ENCODE data around the gene PLS3. TPM values are rescaled to one million over a fixed set of nuclear protein-coding genes. Genes with fewer than 3 reads are reported as not detected.

Gene PLS3
- total and polyA plus RNA-seq, 2 donors (not counting 3 experiments of a cell fraction or from before 2014, with no cell fraction given) = 120 to 329 TPM

DNA sequence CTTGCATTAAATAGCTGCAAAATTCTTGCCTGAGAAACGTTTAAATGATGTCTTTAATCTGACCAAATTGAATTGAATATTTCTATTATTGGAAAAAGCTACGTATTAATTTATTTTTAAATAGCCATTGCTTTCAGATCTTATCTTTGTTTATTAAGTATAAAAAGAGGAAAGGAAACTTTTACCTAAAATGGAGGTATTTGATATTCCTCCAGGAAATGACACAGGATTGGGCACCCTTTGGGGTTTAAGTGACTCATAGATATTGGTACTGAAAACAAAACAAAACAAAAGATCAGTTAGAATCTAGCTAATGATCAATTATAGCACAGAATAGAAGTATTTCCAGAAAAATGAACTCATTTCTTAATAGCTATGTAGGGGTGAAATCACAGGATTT lies 34.1 kb downstream of the PLS3 start:
- CTCF ChIA-PET = interaction anchor here (1.1 to 2.1 kb wide), 3 partner anchors 14 to 265 kb away, joined by 3 to 6 read pairs (median 3); no protein-coding TSS in a partner anchor
- DNase-seq (ENCODE audit: low read depth, low spot score) = peak; percentile 71
- POLR2A ChIA-PET = interaction anchor here (0.8 to 1.2 kb wide), 2 partner anchors 33 to 159 kb away, joined by 4 to 8 read pairs; no protein-coding TSS in a partner anchor
- H3K79me2 ChIP-seq (ENCODE audit: control insufficient read depth, insufficient read depth, low read length) = peaks cover 80% of the 10 kb centered on the region
- intact Hi-C loops (cut with micrococcal nuclease) = loop anchor here (1.0 kb wide), 2 partner anchors 250 to 265 kb away; no protein-coding TSS in a partner anchor
- H3K36me3 ChIP-seq (ENCODE audit: control insufficient read depth in 2 of 2, extremely low read depth in 1 of 2, insufficient read depth in 2 of 2, low read length in 2 of 2) = peaks cover 0 to 5% of the 10 kb centered on the region in 2 experiments
- no peak overlapping the region for H2AFZ ChIP-seq (ENCODE audit: low read depth, low read length)
- peak overlapping the region; percentile 93 for H3K27ac ChIP-seq (ENCODE audit: insufficient read depth, low read depth, low read length)
- H4K20me1 ChIP-seq (replicated peaks; ENCODE audit: control insufficient read depth, extremely low read depth, insufficient read depth, low read length) = no peaks in the 10 kb centered on the region
- peak overlapping the region; percentile 30 to 99 (median 84) for H3K4me3 ChIP-seq (replicated peaks in 1 of 3; ENCODE audit: insufficient read depth in 1 of 3, low read depth in 1 of 3, low read length in 3 of 3)
- BruUV-seq (replicated peaks) = no TSS peak
- H3K4me1 ChIP-seq (ENCODE audit: control insufficient read depth, extremely low read depth, insufficient read depth, low read length) = peaks cover 32% of the 10 kb centered on the region
- H3K9ac ChIP-seq (replicated peaks; ENCODE audit: extremely low read depth, insufficient read depth, low read length) = peak overlapping the region; percentile 98
- H3K9me3 ChIP-seq (replicated peaks; ENCODE audit: control insufficient read depth, insufficient read depth, low read length) = no peaks in the 10 kb centered on the region
- H3K4me2 ChIP-seq (ENCODE audit: insufficient read depth, low read length) = peak overlapping the region; percentile 95
- TF ChIP-seq, protein P1, sequence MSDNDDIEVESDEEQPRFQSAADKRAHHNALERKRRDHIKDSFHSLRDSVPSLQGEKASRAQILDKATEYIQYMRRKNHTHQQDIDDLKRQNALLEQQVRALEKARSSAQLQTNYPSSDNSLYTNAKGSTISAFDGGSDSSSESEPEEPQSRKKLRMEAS (IDR thresholded peaks at IDR 0.05; ENCODE audit: insufficient read depth, insufficient read length) = no peak
- TF ChIP-seq, protein P2, sequence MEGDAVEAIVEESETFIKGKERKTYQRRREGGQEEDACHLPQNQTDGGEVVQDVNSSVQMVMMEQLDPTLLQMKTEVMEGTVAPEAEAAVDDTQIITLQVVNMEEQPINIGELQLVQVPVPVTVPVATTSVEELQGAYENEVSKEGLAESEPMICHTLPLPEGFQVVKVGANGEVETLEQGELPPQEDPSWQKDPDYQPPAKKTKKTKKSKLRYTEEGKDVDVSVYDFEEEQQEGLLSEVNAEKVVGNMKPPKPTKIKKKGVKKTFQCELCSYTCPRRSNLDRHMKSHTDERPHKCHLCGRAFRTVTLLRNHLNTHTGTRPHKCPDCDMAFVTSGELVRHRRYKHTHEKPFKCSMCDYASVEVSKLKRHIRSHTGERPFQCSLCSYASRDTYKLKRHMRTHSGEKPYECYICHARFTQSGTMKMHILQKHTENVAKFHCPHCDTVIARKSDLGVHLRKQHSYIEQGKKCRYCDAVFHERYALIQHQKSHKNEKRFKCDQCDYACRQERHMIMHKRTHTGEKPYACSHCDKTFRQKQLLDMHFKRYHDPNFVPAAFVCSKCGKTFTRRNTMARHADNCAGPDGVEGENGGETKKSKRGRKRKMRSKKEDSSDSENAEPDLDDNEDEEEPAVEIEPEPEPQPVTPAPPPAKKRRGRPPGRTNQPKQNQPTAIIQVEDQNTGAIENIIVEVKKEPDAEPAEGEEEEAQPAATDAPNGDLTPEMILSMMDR (IDR thresholded peaks at IDR 0.05; ENCODE audit: extremely low read depth in 1 of 2, insufficient read depth in 1 of 2, low read depth in 1 of 2, low read length in 2 of 2) = no peak
- no peak for TF ChIP-seq POLR2A (IDR thresholded peaks at IDR 0.05; ENCODE audit: low read depth, low read length)
- TF ChIP-seq POLR2AphosphoS5 (IDR thresholded peaks at IDR 0.05; ENCODE audit: insufficient read depth, low read depth, low read length) = no peak
- peak; percentile 61 for TF ChIP-seq JUN (IDR thresholded peaks at IDR 0.05; ENCODE audit: borderline replicate concordance, insufficient read depth, insufficient read length, low read depth)
- no peak for TF ChIP-seq MYC (IDR thresholded peaks at IDR 0.05; ENCODE audit: low read depth, low read length)
- TF ChIP-seq FOS (IDR thresholded peaks at IDR 0.05; ENCODE audit: borderline replicate concordance, insufficient read depth, low read length) = peak; percentile 57
- TF ChIP-seq GATA2 (IDR thresholded peaks at IDR 0.05; ENCODE audit: insufficient read depth, insufficient read length, low read depth, low read length) = peak; percentile 78
- TF ChIP-seq EZH2 (IDR thresholded peaks at IDR 0.05; ENCODE audit: borderline replicate concordance, low read depth, low read length, severe bottlenecking) = no peak
- FAIRE-seq = peak; percentile 56
- H3K9me1 ChIP-seq (replicated peaks; ENCODE audit: control insufficient read depth, extremely low read depth, insufficient read depth, low read length) = no peaks in the 10 kb centered on the region
- dilution Hi-C loops (cut with MboI; ENCODE audit: extremely low pct_ligation_motif_present, low sequenced_read_pairs) = no loop called here
- no peaks in the 10 kb centered on the region for H3K27me3 ChIP-seq (ENCODE audit: control insufficient read depth in 2 of 2, insufficient read depth in 2 of 2, low read length in 2 of 2)
